Neural crest cell (in vitro differentiated cells): ENCODE data around the gene TMEM9. TPM values are rescaled to one million over a fixed set of nuclear protein-coding genes. Genes with fewer than 3 reads are reported as not detected.

Experiments
- DNase-seq: peaks from one replicate; pipeline ENCODE4 v3.0.0; 2021; ENCODE audit warnings: low read depth, mixed read lengths, low spot score
- H3K27ac Mint-ChIP-seq: one replicate; pipeline ENCODE4 v1.8.0; 2021; ENCODE audit warnings: mild to moderate bottlenecking, mixed read lengths; ENCODE audit not compliant: unreplicated experiment
- H3K27me3 Mint-ChIP-seq: 2 replicates; pipeline ENCODE4 v1.8.0; 2021; ENCODE audit warnings: low read depth, mild to moderate bottlenecking, mixed read lengths
- H3K36me3 Mint-ChIP-seq: 2 replicates; pipeline ENCODE4 v1.8.0; 2021; ENCODE audit warnings: low read depth, mild to moderate bottlenecking, mixed read lengths
- H3K4me1 Mint-ChIP-seq: 2 replicates; pipeline ENCODE4 v1.8.0; 2021; ENCODE audit warnings: mixed read lengths
- H3K4me3 Mint-ChIP-seq: one replicate; pipeline ENCODE4 v1.8.0; 2021; ENCODE audit warnings: mild to moderate bottlenecking, mixed read lengths
- H3K9me3 Mint-ChIP-seq: 2 replicates; pipeline ENCODE4 v1.8.0; 2021; ENCODE audit warnings: mixed read lengths
- total RNA-seq: library from RNA; stranded (reverse); gene quantifications from 2 replicates; pipeline ENCODE4 v1.2.1, GENCODE V29; 2021
- TF ChIP-seq, protein P1 (sequence below): fragments of 200-600 bp; sonication (generic); conservative IDR thresholded peaks from 2 replicates; pipeline ENCODE4 v1.5.0; 2021; ENCODE audit warnings: antibody characterized with exemption, mild to moderate bottlenecking

Gene TMEM9
- total RNA-seq, 1 donor from 2014 or later: 89.4 TPM

DNA sequence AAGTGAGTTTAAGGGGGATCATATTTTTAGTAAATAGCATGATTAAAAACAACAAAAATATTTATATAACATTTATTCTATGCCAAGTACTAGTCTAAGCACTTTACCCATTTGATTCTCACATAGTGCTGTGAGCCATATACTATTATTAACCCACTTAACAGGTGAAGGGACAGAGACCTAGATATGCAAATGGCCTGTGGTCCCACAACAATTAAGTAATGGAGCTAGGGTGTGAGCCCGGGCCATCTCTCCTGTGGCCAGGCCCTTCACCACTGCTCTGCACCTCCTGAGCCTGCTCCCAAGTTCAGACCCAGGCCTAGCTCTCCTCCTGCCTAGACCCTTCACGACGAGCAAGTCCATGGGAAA is 27.8 kb downstream of the TMEM9 start:
- Mint-ChIP-seq H3K27me3 (no peaks in the 10 kb centered on the region), H3K9me3 (peaks cover 3% of the 10 kb centered on the region), H3K36me3 (peaks cover 3% of the 10 kb centered on the region), H3K4me3 (no peak overlapping the region), H3K4me1 (no peaks in the 10 kb centered on the region), H3K27ac (no peak overlapping the region)
- TF ChIP-seq, protein P1, sequence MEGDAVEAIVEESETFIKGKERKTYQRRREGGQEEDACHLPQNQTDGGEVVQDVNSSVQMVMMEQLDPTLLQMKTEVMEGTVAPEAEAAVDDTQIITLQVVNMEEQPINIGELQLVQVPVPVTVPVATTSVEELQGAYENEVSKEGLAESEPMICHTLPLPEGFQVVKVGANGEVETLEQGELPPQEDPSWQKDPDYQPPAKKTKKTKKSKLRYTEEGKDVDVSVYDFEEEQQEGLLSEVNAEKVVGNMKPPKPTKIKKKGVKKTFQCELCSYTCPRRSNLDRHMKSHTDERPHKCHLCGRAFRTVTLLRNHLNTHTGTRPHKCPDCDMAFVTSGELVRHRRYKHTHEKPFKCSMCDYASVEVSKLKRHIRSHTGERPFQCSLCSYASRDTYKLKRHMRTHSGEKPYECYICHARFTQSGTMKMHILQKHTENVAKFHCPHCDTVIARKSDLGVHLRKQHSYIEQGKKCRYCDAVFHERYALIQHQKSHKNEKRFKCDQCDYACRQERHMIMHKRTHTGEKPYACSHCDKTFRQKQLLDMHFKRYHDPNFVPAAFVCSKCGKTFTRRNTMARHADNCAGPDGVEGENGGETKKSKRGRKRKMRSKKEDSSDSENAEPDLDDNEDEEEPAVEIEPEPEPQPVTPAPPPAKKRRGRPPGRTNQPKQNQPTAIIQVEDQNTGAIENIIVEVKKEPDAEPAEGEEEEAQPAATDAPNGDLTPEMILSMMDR: no peak
- no peak for DNase-seq

DNA sequence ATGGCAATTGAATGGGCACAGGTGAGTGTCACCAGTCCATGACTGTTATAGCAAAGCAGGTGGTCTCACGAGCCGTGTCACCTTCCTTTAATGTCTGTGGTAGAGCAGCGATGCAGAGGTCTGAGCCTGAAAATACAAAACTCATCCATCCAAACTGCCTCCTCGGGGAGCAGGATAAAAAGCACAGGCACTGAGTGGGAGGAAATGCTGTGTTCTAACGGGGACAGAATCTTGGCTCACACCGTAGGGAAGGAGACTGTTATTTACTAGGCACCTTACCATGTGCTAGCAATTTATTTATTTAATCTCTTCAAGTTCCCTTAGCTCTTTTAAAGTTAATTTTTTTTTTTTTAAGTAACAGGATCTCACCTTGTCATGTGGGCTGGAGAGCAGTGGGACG is 28.5 kb downstream of the TMEM9 start:
- TF ChIP-seq, protein P1: no peak
- Mint-ChIP-seq H3K4me1 (no peaks in the 10 kb centered on the region), H3K36me3 (peaks cover 3% of the 10 kb centered on the region), H3K27ac (no peak overlapping the region), H3K9me3 (peaks cover 3% of the 10 kb centered on the region), H3K4me3 (no peak overlapping the region), H3K27me3 (peaks cover 2% of the 10 kb centered on the region)
- DNase-seq: no peak

DNA sequence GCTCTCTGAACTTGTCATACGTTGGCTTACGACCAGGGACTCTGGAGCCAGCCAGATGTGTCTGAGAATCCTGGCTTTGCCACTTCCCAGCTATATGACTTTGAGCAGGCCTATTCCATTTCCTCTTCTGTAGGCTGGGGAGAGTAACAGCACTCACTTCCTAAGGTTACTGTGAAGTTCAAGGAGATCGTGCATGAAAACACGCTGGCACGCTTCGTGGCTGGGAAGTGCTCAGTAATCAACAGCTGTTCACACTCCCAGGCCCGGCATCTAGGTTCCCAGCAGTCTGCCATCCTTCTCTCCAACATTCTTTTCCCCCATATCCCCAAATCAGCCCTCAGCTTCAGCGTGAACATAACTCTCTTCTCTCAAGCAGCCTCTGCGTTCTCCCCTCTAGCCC is 29.3 kb downstream of the TMEM9 start:
- Mint-ChIP-seq H3K36me3 (no peaks in the 10 kb centered on the region), H3K4me1 (no peaks in the 10 kb centered on the region), H3K4me3 (no peak overlapping the region), H3K27me3 (peaks cover 2% of the 10 kb centered on the region), H3K9me3 (peaks cover under 1% of the 10 kb centered on the region), H3K27ac (no peak overlapping the region)
- TF ChIP-seq, protein P1: no peak
- no peak for DNase-seq

DNA sequence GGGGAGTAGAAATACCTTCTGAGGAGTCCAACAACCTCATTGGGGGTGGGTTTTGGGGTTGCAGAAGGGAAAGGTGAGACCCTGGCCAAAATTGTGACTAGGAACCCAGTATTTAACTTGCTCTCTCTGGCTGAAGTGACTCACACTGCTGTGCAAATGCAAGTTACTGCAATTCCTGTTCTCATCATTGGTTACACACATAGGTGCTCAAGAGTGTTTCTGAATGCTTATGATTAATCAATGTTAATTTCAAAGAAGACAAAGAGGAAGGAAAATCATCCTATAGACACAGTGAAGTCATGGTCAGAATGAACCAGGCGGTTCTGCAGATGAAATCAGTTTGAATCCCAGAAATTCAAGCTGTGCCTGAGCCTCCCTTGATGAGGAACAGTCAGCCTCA is 30.4 kb downstream of the TMEM9 start:
- Mint-ChIP-seq H3K27me3 (peaks cover 5% of the 10 kb centered on the region), H3K27ac (no peak overlapping the region), H3K36me3 (no peaks in the 10 kb centered on the region), H3K9me3 (no peaks in the 10 kb centered on the region), H3K4me1 (no peaks in the 10 kb centered on the region), H3K4me3 (no peak overlapping the region)
- DNase-seq: no peak
- TF ChIP-seq, protein P1: no peak

DNA sequence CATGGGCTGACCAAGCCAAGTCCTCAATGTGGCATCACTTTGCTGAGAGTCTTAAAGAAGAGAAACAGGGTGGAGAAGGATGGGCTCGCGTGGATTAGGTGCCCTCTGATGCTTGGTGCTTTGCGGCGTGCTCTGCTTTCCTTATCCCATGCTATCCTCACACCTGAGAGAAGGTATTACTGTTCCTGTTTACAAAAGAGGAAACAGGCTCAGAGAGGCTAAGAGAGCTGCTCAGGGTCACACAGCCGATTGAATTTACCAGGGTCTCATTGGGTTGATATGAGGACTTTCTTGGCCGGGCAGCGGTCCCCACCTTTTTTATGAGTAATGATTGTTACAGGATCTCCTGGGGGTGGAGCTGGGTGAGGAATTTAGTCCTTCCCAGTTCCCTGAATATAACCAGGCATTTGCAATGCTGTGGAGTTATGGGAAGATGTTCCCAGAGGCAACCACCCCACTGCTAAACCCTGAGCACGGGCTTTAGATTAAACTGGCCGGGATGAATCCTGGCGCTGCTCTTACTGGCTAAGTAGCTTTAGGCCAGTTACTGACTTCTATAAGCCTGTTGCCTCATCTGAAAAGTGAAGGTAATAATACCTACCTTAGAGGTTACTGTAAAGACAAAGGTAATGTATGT is 31.8 kb downstream of the TMEM9 start:
- H3K27ac Mint-ChIP-seq: peak overlapping the region; percentile 19
- H3K27me3 Mint-ChIP-seq: peaks cover 8% of the 10 kb centered on the region
- H3K36me3 Mint-ChIP-seq: no peaks in the 10 kb centered on the region
- H3K4me3 Mint-ChIP-seq: no peak overlapping the region
- no peak for DNase-seq
- no peaks in the 10 kb centered on the region for H3K4me1 Mint-ChIP-seq
- TF ChIP-seq, protein P1: no peak
- H3K9me3 Mint-ChIP-seq: no peaks in the 10 kb centered on the region
